Measurements from ENCODE around the gene FBN3.

The FBN3 gene

GRCh38 chr19:8148410-8149260 is 757 bp downstream of the FBN3 start:
- DNase-seq (ENCODE audit: low read depth, low spot score) = no peak

GRCh38 chr19:8148088-8148409 is 1.3 kb downstream of the FBN3 start:
- DNase-seq (ENCODE audit: low read depth, low spot score) = no peak

- no peak for DNase-seq (ENCODE audit: low read depth, low spot score)
These were observed 1.8 kb downstream of the FBN3 start for GRCh38 chr19:8147582-8147978.

- DNase-seq (ENCODE audit: low read depth, low spot score) = no peak
These were observed 2.4 kb downstream of the FBN3 start for GRCh38 chr19:8146877-8147581.

GRCh38 chr19:8144273-8144995 is 5.0 kb downstream of the FBN3 start:
- DNase-seq (ENCODE audit: low read depth, low spot score) = no peak

GRCh38 chr19:8143041-8143440 is 6.4 kb downstream of the FBN3 start:
- DNase-seq (ENCODE audit: low read depth, low spot score) = no peak

- DNase-seq (ENCODE audit: low read depth, low spot score) = no peak
These were observed 6.9 kb downstream of the FBN3 start for GRCh38 chr19:8142513-8142900.

GRCh38 chr19:8141726-8142512 is 7.5 kb downstream of the FBN3 start:
- no peak for DNase-seq (ENCODE audit: low read depth, low spot score)

- no peak for DNase-seq (ENCODE audit: low read depth, low spot score)
These were observed 11.2 kb downstream of the FBN3 start for GRCh38 chr19:8138201-8138600.

- DNase-seq (ENCODE audit: low read depth, low spot score) = no peak
These were observed 12.0 kb downstream of the FBN3 start for GRCh38 chr19:8137425-8137824.

GRCh38 chr19:8135946-8136618 is 13.3 kb downstream of the FBN3 start:
- DNase-seq (ENCODE audit: low read depth, low spot score) = no peak

- no peak for DNase-seq (ENCODE audit: low read depth, low spot score)
These were observed 16.4 kb downstream of the FBN3 start for GRCh38 chr19:8132858-8133458.

- no peak for DNase-seq (ENCODE audit: low read depth, low spot score)
These were observed 17.9 kb downstream of the FBN3 start for GRCh38 chr19:8131517-8131916.

GRCh38 chr19:8129061-8129618 is 20.3 kb downstream of the FBN3 start:
- no peak for DNase-seq (ENCODE audit: low read depth, low spot score)

- DNase-seq (ENCODE audit: low read depth, low spot score) = no peak
These were observed 20.8 kb downstream of the FBN3 start for GRCh38 chr19:8128551-8128950.

- no peak for DNase-seq (ENCODE audit: low read depth, low spot score)
These were observed 22.1 kb downstream of the FBN3 start for GRCh38 chr19:8127311-8127710.

GRCh38 chr19:8126511-8126910 is 22.9 kb downstream of the FBN3 start:
- no peak for DNase-seq (ENCODE audit: low read depth, low spot score)

- DNase-seq (ENCODE audit: low read depth, low spot score) = no peak
These were observed 23.4 kb downstream of the FBN3 start for GRCh38 chr19:8126008-8126407.

- DNase-seq (ENCODE audit: low read depth, low spot score) = no peak
These were observed 25.7 kb downstream of the FBN3 start for GRCh38 chr19:8123683-8124082.

- DNase-seq (ENCODE audit: low read depth, low spot score) = no peak
These were observed 28.5 kb downstream of the FBN3 start for GRCh38 chr19:8120636-8121480.

Measured in smooth muscle cell of the brain vasculature (primary cell).